ENCODE results near the gene SNX13. TPM values are rescaled to one million over a fixed set of nuclear protein-coding genes. Genes with fewer than 3 reads are reported as not detected.

Gene SNX13
- total RNA-seq, 2 experiments from 2014 or later: 20.7 to 24.1 TPM

DNA sequence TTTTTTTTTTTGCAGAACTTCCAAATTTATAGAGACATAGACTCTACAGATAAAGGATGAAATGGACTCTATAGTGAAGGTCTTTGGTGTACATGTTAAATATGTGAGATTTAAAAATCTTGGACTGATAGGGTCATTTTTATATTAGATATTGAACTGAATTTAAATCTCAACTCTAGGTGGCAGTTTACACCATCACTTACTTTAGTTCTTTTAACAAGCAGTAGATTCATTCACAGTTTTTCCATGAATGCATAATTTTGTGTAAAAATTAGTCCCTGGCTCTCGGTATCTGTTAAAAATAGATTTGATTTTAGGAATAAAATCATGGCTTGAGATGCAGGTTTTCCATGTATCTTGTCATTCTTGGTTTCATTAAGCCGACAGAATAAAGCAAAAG, 31.1 kb upstream of the SNX13 start:
- H3K27ac Mint-ChIP-seq: no peak overlapping the region
- no peak overlapping the region for H3K4me3 Mint-ChIP-seq
- no peak for DNase-seq
- no peaks in the 10 kb centered on the region for H3K36me3 Mint-ChIP-seq (ENCODE audit: low read depth)
- TF ChIP-seq, protein P1, sequence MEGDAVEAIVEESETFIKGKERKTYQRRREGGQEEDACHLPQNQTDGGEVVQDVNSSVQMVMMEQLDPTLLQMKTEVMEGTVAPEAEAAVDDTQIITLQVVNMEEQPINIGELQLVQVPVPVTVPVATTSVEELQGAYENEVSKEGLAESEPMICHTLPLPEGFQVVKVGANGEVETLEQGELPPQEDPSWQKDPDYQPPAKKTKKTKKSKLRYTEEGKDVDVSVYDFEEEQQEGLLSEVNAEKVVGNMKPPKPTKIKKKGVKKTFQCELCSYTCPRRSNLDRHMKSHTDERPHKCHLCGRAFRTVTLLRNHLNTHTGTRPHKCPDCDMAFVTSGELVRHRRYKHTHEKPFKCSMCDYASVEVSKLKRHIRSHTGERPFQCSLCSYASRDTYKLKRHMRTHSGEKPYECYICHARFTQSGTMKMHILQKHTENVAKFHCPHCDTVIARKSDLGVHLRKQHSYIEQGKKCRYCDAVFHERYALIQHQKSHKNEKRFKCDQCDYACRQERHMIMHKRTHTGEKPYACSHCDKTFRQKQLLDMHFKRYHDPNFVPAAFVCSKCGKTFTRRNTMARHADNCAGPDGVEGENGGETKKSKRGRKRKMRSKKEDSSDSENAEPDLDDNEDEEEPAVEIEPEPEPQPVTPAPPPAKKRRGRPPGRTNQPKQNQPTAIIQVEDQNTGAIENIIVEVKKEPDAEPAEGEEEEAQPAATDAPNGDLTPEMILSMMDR (IDR thresholded peaks at IDR 0.05): no peak
- ChIA-PET CTCF (no interaction called here), POLR2A (no interaction called here)
- no peak for ATAC-seq
- H3K4me1 Mint-ChIP-seq (ENCODE audit: low read depth): no peaks in the 10 kb centered on the region
- H3K27me3 Mint-ChIP-seq: peaks cover 2% of the 10 kb centered on the region
- intact Hi-C loops (cut with micrococcal nuclease): no loop called here
- no peaks in the 10 kb centered on the region for H3K9me3 Mint-ChIP-seq

DNA sequence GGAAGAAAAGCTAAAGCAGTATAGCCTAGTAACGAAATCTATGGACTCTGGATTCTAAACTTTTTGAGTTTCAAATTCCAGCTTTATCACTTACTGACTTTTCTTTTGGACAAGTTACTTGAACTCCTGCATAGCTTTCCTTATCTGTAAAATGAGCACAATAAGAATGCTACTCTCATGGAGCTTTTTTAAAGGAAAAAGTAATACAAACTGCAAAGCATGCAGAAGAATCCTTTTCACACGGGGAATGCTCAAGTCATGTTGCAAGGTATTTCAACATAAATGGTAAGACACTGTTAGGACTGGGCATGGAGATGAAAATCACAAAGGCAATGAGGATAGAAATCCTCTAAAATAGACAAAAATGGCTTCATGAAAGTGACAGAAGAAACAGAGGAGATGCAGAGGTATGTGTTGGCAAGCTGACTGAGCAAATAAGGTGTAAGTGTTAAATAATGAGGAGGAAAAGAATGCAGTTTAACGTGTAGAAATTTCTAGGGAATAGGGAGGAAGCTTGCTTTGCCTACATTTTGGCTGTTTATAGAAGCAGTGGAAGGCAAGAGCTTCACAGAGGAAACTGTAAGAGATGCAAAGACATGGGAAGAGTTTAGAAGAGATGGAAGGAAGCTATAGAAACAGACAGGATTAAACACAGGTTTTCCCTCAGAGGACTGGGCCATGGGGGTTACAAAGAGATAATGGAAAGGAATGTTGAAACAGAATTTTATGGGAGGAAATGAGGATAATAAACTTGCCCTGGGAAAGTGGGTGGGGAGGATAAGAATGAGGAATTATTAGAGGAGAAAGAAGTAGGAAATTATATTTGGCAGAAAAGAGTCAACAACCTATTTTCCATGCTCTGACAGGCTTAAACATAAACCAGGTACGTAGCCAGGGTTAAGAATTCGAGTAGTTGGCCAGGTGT, 28.8 kb upstream of the SNX13 start:
- CTCF ChIA-PET: interaction anchor here (1.2 to 1.6 kb wide), 2 partner anchors 17 to 199 kb away, joined by 3 to 4 read pairs; no protein-coding TSS in a partner anchor
- no peak overlapping the region for H3K4me3 Mint-ChIP-seq
- intact Hi-C loops (cut with micrococcal nuclease): no loop called here

DNA sequence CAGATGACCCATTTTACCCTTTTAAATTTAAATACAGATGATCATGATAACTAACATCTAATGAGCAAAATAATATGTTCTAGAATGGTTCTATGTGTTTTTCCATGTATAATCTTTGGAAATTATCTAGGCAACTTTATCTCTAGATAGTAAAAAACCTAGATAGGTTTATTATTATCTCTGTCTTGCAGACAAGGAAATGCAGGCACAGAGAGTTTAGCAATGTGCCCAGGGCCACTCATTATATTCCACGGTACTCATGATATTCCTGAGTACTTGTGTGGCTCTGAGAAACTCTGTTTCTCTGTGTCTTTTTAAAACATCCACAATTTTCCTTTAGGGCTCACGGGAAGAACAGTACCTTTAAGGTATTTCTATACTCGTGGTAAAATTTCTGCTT, 26.4 kb upstream of the SNX13 start:
- Mint-ChIP-seq H3K4me3 (no peak overlapping the region), H3K9me3 (no peaks in the 10 kb centered on the region), H3K27ac (no peak overlapping the region), H3K4me1 (ENCODE audit: low read depth) (no peaks in the 10 kb centered on the region), H3K36me3 (ENCODE audit: low read depth) (no peaks in the 10 kb centered on the region), H3K27me3 (peaks cover 2% of the 10 kb centered on the region)
- ATAC-seq: no peak
- intact Hi-C loops (cut with micrococcal nuclease): no loop called here
- ChIA-PET POLR2A (no interaction called here), CTCF (no interaction called here)
- TF ChIP-seq, protein P1 (IDR thresholded peaks at IDR 0.05): no peak
- no peak for DNase-seq

More for the DNA sequence above, 28.8 kb upstream of the SNX13 start:
- peaks cover 2% of the 10 kb centered on the region for H3K27me3 Mint-ChIP-seq
- H3K9me3 Mint-ChIP-seq: no peaks in the 10 kb centered on the region
- no peaks in the 10 kb centered on the region for H3K36me3 Mint-ChIP-seq (ENCODE audit: low read depth)
- POLR2A ChIA-PET: no interaction called here
- ATAC-seq: no peak
- TF ChIP-seq, protein P1 (IDR thresholded peaks at IDR 0.05): no peak
- H3K4me1 Mint-ChIP-seq (ENCODE audit: low read depth): no peaks in the 10 kb centered on the region
- H3K27ac Mint-ChIP-seq: no peak overlapping the region
- DNase-seq: no peak

DNA sequence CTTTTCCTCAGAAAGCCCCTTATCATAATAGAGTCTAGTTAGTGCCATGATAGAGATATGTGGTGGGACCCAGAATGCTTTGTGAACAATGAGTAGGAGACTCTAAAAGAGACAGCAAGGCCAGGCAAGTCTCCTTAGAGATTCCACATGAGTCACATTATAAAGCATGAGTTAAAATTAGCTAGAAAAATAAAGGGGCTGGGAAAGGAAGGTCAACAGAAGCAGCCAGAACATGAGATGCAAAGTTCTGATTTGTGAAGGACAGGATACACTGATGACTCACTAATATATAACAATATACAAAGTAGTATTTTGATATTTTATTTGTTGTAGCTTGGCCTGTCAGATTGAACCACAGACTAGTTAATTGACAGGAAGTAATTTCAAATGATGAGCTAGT, 25.3 kb upstream of the SNX13 start:
- Mint-ChIP-seq H3K4me3 (no peak overlapping the region), H3K4me1 (ENCODE audit: low read depth) (no peaks in the 10 kb centered on the region), H3K27ac (no peak overlapping the region), H3K27me3 (peaks cover 2% of the 10 kb centered on the region), H3K9me3 (no peaks in the 10 kb centered on the region), H3K36me3 (ENCODE audit: low read depth) (no peaks in the 10 kb centered on the region)
- ATAC-seq (no peak), DNase-seq (no peak)
- TF ChIP-seq, protein P1 (IDR thresholded peaks at IDR 0.05): no peak
- ChIA-PET CTCF (interaction anchor here (1.2 kb wide), 1 partner anchor 196 kb away, joined by 4 read pairs; no protein-coding TSS in a partner anchor), POLR2A (no interaction called here)
- intact Hi-C loops (cut with micrococcal nuclease): no loop called here

DNA sequence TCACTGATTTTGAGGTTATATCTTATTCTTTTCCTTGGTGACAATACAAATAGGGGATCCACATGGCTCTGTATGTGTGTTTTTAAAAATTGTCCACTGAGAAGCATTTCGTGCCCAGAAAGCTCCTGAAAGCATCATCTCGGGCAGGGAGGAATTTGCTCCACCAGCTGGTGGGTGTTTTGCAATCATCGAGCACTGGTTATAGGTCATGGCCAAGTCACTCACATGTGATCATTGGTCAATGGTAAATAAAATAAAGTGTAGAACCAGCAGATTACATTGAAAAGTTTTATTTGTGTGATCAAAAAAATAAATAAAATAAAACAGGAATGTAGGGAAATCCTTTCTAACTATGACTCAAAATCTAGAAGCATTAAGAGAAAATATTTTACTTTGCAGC, 23.0 kb upstream of the SNX13 start:
- ChIA-PET CTCF (no interaction called here), POLR2A (no interaction called here)
- intact Hi-C loops (cut with micrococcal nuclease): no loop called here
- H3K36me3 Mint-ChIP-seq (ENCODE audit: low read depth): no peaks in the 10 kb centered on the region
- peaks cover 7% of the 10 kb centered on the region for H3K27me3 Mint-ChIP-seq
- no peak overlapping the region for H3K4me3 Mint-ChIP-seq
- no peaks in the 10 kb centered on the region for H3K4me1 Mint-ChIP-seq (ENCODE audit: low read depth)
- DNase-seq (no peak), ATAC-seq (no peak)
- TF ChIP-seq, protein P1 (IDR thresholded peaks at IDR 0.05): no peak
- H3K27ac Mint-ChIP-seq: no peak overlapping the region
- no peaks in the 10 kb centered on the region for H3K9me3 Mint-ChIP-seq

All from activated CD8-positive, alpha-beta T cell treated with anti-CD3 and anti-CD28 coated beads for 36 hours (primary cell).